Stimulated activated naive B cell treated with anti-CD40 and anti-IgM and Interleukin-4, amounts not matched to agents 10 μg/mL and 1 μg/mL and 100 μg/mL, for 72 hours (primary cell): Measurements from ENCODE around the gene SAMD3.
"Not testable (repeated sequence)": the region's sequence is repeated elsewhere in the genome, so short reads cannot be mapped to it uniquely, and the experiment has no call there.

ENCODE experiments used
- ATAC-seq, 2 donors: fragments of 150-1000 bp; cut with Tn5 transposase; replicated peaks; 2 replicates each; pipeline ENCODE4 v1.10.0; 2021; ENCODE audit warnings: moderate library complexity in 1 of 2
- DNase-seq: peaks from one replicate; pipeline ENCODE4 v3.0.0; 2021
- H3K27ac Mint-ChIP-seq: one replicate; pipeline ENCODE4 v1.8.0; 2022; ENCODE audit warnings: mild to moderate bottlenecking, mixed read lengths
- H3K27me3 Mint-ChIP-seq, 2 donors: one replicate each; pipeline ENCODE4 v1.8.0; 2022; ENCODE audit warnings: mixed read lengths in 2 of 2
- H3K36me3 Mint-ChIP-seq, 2 donors: one replicate each; pipeline ENCODE4 v1.8.0; 2022; ENCODE audit warnings: mixed read lengths in 2 of 2, mild to moderate bottlenecking in 1 of 2
- H3K4me1 Mint-ChIP-seq, 2 donors: one replicate each; pipeline ENCODE4 v1.8.0; 2022; ENCODE audit warnings: mixed read lengths in 2 of 2, mild to moderate bottlenecking in 1 of 2
- H3K4me3 Mint-ChIP-seq, 2 donors: one replicate each; pipeline ENCODE4 v1.8.0; 2022; ENCODE audit warnings: mild to moderate bottlenecking in 2 of 2, mixed read lengths in 2 of 2, moderate library complexity in 1 of 2
- H3K9me3 Mint-ChIP-seq, 2 donors: one replicate each; pipeline ENCODE4 v1.8.0; 2022; ENCODE audit warnings: mixed read lengths in 2 of 2, mild to moderate bottlenecking in 1 of 2

The SAMD3 gene

GRCh38 chr6:130118236-130118635, 104.5 kb downstream of the SAMD3 start:
- peak overlapping the region; percentile 37 to 41 for H3K4me3 Mint-ChIP-seq
- H3K27ac Mint-ChIP-seq = peak overlapping the region; percentile 76
- ATAC-seq = peak; percentile 46 to 52
- H3K27me3 Mint-ChIP-seq = no peaks in the 10 kb centered on the region
- peaks cover 26 to 64% of the 10 kb centered on the region in 2 donors for H3K4me1 Mint-ChIP-seq
- H3K36me3 Mint-ChIP-seq = peaks cover 11 to 20% of the 10 kb centered on the region in 2 donors
- peaks cover 0 to 2% of the 10 kb centered on the region in 2 donors for H3K9me3 Mint-ChIP-seq
- DNase-seq = no peak

GRCh38 chr6:130117187-130117701, 105.5 kb downstream of the SAMD3 start:
- not testable (repeated sequence) for H3K9me3 Mint-ChIP-seq, ATAC-seq, H3K4me3 Mint-ChIP-seq, H3K27me3 Mint-ChIP-seq, DNase-seq
- peaks cover 16 to 29% of the 10 kb centered on the region in 2 donors for H3K36me3 Mint-ChIP-seq
- peaks cover 31 to 74% of the 10 kb centered on the region in 2 donors for H3K4me1 Mint-ChIP-seq
- H3K27ac Mint-ChIP-seq = peak overlapping the region; percentile 37

- DNase-seq (no peak), ATAC-seq (peak; percentile 31 to 44)
- peak overlapping the region; percentile 89 for H3K27ac Mint-ChIP-seq
- H3K36me3 Mint-ChIP-seq = peaks cover 19 to 36% of the 10 kb centered on the region in 2 donors
- H3K4me1 Mint-ChIP-seq = peaks cover 37 to 82% of the 10 kb centered on the region in 2 donors
- peaks cover 2 to 4% of the 10 kb centered on the region in 2 donors for H3K9me3 Mint-ChIP-seq
- no peaks in the 10 kb centered on the region for H3K27me3 Mint-ChIP-seq
- H3K4me3 Mint-ChIP-seq = peak overlapping the region; percentile 37 to 59
Observed at GRCh38 chr6:130116273-130116672, 106.5 kb downstream of the SAMD3 start.

- Mint-ChIP-seq H3K4me3 (peak overlapping the region; percentile 41 to 60), H3K27ac (peak overlapping the region; percentile 94), H3K36me3 (peaks cover 22 to 39% of the 10 kb centered on the region in 2 donors), H3K4me1 (peaks cover 41 to 82% of the 10 kb centered on the region in 2 donors), H3K27me3 (no peaks in the 10 kb centered on the region), H3K9me3 (peaks cover 4 to 8% of the 10 kb centered on the region in 2 donors)
- peak; percentile 92 to 93 for ATAC-seq
- DNase-seq = peak; percentile 39
Observed at GRCh38 chr6:130115036-130115435, 107.7 kb downstream of the SAMD3 start.

GRCh38 chr6:130113201-130113710, 109.5 kb downstream of the SAMD3 start:
- peaks cover 35 to 47% of the 10 kb centered on the region in 2 donors for H3K36me3 Mint-ChIP-seq
- peaks cover 44 to 83% of the 10 kb centered on the region in 2 donors for H3K4me1 Mint-ChIP-seq

GRCh38 chr6:130111031-130111430, 111.7 kb downstream of the SAMD3 start:
- Mint-ChIP-seq H3K27ac (no peak overlapping the region), H3K4me3 (no peak overlapping the region), H3K36me3 (peaks cover 34 to 57% of the 10 kb centered on the region in 2 donors), H3K9me3 (peaks cover 9 to 12% of the 10 kb centered on the region in 2 donors), H3K27me3 (no peaks in the 10 kb centered on the region), H3K4me1 (peaks cover 51 to 93% of the 10 kb centered on the region in 2 donors)
- no peak for ATAC-seq
- no peak for DNase-seq

More at GRCh38 chr6:130113201-130113710, 109.5 kb downstream of the SAMD3 start:
- Mint-ChIP-seq H3K9me3 (peaks cover 12% of the 10 kb centered on the region in 2 donors), H3K27ac (no peak overlapping the region), H3K4me3 (no peak overlapping the region), H3K27me3 (no peaks in the 10 kb centered on the region)
- ATAC-seq (no peak), DNase-seq (no peak)

GRCh38 chr6:130107710-130108109, 115.0 kb downstream of the SAMD3 start:
- Mint-ChIP-seq H3K4me1 (peaks cover 43 to 62% of the 10 kb centered on the region in 2 donors), H3K27me3 (no peaks in the 10 kb centered on the region), H3K9me3 (peaks cover 9 to 12% of the 10 kb centered on the region in 2 donors), H3K27ac (peak overlapping the region; percentile 65), H3K4me3 (no peak overlapping the region), H3K36me3 (peaks cover 34 to 59% of the 10 kb centered on the region in 2 donors)
- ATAC-seq (peak; percentile 57 to 64), DNase-seq (no peak)

- H3K27me3 Mint-ChIP-seq = no peaks in the 10 kb centered on the region
- DNase-seq (peak; percentile 37), ATAC-seq (peak; percentile 89 to 93)
- H3K9me3 Mint-ChIP-seq = peaks cover 8 to 9% of the 10 kb centered on the region in 2 donors
- H3K4me1 Mint-ChIP-seq = peaks cover 32 to 54% of the 10 kb centered on the region in 2 donors
- peaks cover 40 to 63% of the 10 kb centered on the region in 2 donors for H3K36me3 Mint-ChIP-seq
- peak overlapping the region; percentile 18 to 50 for H3K4me3 Mint-ChIP-seq
- H3K27ac Mint-ChIP-seq = peak overlapping the region; percentile 91
Observed at GRCh38 chr6:130105996-130106704, 116.6 kb downstream of the SAMD3 start.

GRCh38 chr6:130099119-130099518, 123.6 kb downstream of the SAMD3 start:
- Mint-ChIP-seq H3K9me3 (no peaks in the 10 kb centered on the region), H3K36me3 (peaks cover 45 to 63% of the 10 kb centered on the region in 2 donors), H3K27ac (no peak overlapping the region), H3K27me3 (no peaks in the 10 kb centered on the region), H3K4me1 (peaks cover 5 to 19% of the 10 kb centered on the region in 2 donors), H3K4me3 (no peak overlapping the region)
- DNase-seq (no peak), ATAC-seq (no peak)

- Mint-ChIP-seq H3K27me3 (no peaks in the 10 kb centered on the region), H3K27ac (no peak overlapping the region), H3K36me3 (peaks cover 50 to 60% of the 10 kb centered on the region in 2 donors), H3K4me1 (peaks cover 5 to 19% of the 10 kb centered on the region in 2 donors), H3K4me3 (no peak overlapping the region), H3K9me3 (no peaks in the 10 kb centered on the region)
- no peak for ATAC-seq
- DNase-seq = no peak
Observed at GRCh38 chr6:130098317-130098716, 124.4 kb downstream of the SAMD3 start.
